ENCODE data around the gene BCAS3.

Gene BCAS3

DNA sequence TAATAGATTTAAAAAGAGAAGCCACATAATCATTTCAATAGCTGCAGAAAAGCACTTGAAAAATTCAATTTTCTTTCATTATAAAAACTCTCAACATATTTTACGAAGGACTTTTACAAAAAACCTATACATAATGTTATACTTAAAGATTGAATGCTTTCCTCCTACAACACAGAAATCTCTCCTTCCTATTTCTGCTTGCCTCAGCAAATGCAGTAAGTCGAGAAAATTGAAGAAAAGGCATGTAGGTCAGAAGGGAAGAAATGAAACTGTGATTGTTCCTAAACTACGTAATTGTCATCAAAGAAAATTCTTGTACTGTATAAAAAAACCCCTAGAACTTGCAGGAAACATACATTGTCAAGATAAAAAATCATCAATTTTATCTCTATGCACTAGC, 267.1 kb downstream of the BCAS3 start:
- DNase-seq (ENCODE audit: low read depth) = no peak
- in situ Hi-C loops (cut with HindIII; ENCODE audit: low sequenced_read_pairs) = no loop called here
- no peak overlapping the region for H3K4me3 ChIP-seq (ENCODE audit: low read depth, low read length)
- TF ChIP-seq, protein P1, sequence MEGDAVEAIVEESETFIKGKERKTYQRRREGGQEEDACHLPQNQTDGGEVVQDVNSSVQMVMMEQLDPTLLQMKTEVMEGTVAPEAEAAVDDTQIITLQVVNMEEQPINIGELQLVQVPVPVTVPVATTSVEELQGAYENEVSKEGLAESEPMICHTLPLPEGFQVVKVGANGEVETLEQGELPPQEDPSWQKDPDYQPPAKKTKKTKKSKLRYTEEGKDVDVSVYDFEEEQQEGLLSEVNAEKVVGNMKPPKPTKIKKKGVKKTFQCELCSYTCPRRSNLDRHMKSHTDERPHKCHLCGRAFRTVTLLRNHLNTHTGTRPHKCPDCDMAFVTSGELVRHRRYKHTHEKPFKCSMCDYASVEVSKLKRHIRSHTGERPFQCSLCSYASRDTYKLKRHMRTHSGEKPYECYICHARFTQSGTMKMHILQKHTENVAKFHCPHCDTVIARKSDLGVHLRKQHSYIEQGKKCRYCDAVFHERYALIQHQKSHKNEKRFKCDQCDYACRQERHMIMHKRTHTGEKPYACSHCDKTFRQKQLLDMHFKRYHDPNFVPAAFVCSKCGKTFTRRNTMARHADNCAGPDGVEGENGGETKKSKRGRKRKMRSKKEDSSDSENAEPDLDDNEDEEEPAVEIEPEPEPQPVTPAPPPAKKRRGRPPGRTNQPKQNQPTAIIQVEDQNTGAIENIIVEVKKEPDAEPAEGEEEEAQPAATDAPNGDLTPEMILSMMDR (IDR thresholded peaks at IDR 0.05; ENCODE audit: low read depth, low read length, missing control alignments) = no peak

DNA sequence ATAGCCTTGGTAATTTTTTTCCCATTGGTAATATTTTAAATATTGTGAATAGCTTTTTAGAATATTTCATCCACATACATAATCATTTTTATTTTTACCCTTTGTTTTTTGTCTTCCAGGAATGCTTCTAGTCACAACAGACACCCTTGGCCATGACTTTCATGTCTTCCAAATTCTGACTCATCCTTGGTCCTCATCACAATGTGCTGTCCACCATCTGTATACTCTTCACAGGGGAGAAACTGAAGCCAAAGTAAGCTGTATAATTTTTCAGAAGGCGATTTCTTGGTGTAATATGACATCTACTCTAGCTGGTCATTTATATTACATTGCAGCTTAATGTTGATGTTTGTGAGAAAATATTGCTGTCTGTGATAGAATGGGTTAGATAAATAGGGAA, 269.4 kb downstream of the BCAS3 start:
- DNase-seq (ENCODE audit: low read depth) = no peak
- TF ChIP-seq, protein P1 (IDR thresholded peaks at IDR 0.05; ENCODE audit: low read depth, low read length, missing control alignments) = no peak
- no peak overlapping the region for H3K4me3 ChIP-seq (ENCODE audit: low read depth, low read length)
- in situ Hi-C loops (cut with HindIII; ENCODE audit: low sequenced_read_pairs) = no loop called here

DNA sequence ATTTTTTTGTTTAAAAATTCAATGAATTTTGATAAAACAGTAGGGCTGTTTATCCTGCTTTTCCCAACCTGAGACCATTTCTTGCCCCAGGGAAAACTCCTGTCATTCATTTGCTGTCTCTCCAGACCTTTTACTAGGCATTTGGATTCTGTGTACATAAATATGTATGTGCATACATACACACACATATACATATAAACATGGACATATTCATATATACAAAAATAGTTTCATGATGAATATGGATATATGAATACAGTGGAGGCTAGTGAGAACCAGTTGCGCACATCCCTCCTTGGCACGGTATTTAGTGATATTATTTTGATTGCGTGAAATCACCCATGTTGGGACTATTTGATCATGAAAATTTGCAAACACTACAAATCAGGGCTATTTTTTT, 269.9 kb downstream of the BCAS3 start:
- DNase-seq (ENCODE audit: low read depth) = no peak
- no peak overlapping the region for H3K4me3 ChIP-seq (ENCODE audit: low read depth, low read length)
- in situ Hi-C loops (cut with HindIII; ENCODE audit: low sequenced_read_pairs) = no loop called here
- TF ChIP-seq, protein P1 (IDR thresholded peaks at IDR 0.05; ENCODE audit: low read depth, low read length, missing control alignments) = no peak

DNA sequence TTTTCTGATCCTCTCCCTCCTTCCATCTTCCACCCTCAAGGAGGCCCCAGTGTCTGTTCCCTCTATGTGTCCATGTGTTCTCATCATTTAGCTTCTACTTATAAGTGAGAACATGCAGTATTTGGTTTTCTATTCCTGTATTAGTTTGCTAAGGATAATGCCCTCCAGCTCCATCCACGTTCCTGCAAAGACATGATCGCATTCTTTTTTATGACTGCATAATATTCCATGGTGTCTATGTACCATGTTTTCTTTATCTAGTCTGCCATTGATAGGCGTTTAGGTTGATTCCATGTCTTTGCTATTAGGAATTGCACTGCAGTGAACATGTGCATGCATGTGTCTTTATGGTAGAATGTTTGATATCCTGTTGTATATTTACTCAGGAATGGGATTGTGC, 275.1 kb downstream of the BCAS3 start:
- TF ChIP-seq, protein P1 (IDR thresholded peaks at IDR 0.05; ENCODE audit: low read depth, low read length, missing control alignments) = no peak
- DNase-seq (ENCODE audit: low read depth) = no peak
- H3K4me3 ChIP-seq (ENCODE audit: low read depth, low read length) = no peak overlapping the region
- in situ Hi-C loops (cut with HindIII; ENCODE audit: low sequenced_read_pairs) = no loop called here

DNA sequence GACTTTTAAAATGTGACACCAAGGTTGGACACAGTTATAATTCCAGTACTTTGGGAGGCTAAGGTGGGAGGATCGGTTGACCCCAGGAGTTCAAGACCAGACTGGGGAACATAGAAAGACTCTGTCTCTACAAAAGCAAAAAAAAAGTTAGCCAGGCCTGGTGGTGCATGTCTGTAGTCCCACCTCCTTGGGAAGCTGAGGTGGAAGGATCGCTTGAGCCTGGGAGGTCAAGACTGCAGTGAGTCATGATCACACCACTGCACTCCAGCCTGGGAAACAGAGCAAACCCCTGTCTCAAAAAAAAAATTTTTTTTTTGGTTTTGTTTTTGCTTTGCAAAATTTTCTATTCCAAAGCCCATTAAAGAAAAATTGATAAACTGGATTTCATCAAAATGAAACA, 281.4 kb downstream of the BCAS3 start:
- no peak for DNase-seq (ENCODE audit: low read depth)
- in situ Hi-C loops (cut with HindIII; ENCODE audit: low sequenced_read_pairs) = no loop called here
- TF ChIP-seq, protein P1 (IDR thresholded peaks at IDR 0.05; ENCODE audit: low read depth, low read length, missing control alignments) = no peak
- H3K4me3 ChIP-seq (ENCODE audit: low read depth, low read length) = no peak overlapping the region

DNA sequence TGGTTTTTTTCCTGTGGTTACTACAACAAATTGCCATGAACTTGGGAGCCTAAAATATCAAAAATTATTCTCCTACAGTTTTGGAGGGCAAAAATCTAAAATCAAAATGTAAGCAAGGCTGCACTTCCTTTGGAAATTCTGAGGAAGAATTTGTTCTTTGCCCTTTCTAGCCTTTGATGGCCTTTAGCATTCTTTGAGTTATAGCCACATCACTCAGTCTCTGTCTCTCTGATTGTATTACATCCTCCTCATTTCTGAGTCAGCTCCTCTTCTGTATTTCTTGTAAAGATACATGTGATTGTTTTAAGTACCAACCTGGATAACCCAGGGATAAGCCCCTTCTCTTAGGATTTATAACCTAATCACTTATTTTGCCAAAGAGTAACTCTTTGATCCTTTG, 282.0 kb downstream of the BCAS3 start:
- in situ Hi-C loops (cut with HindIII; ENCODE audit: low sequenced_read_pairs) = no loop called here
- H3K4me3 ChIP-seq (ENCODE audit: low read depth, low read length) = no peak overlapping the region
- DNase-seq (ENCODE audit: low read depth) = no peak
- TF ChIP-seq, protein P1 (IDR thresholded peaks at IDR 0.05; ENCODE audit: low read depth, low read length, missing control alignments) = no peak

Measured in astrocyte of the cerebellum (primary cell).